Keratinocyte (primary cell): Measurements from ENCODE around the gene NRXN2.

ENCODE experiments used
- EZH2 ChIP-seq: IDR thresholded peaks from one replicate; pipeline ENCODE4 v1.6.1; 2012; ENCODE audit warnings: inconsistent platforms, mild to moderate bottlenecking, low read length, moderate library complexity
- TF ChIP-seq, protein P1 (sequence below), 3 experiments: IDR thresholded peaks in 1 of 3; conservative IDR thresholded peaks in 1 of 3; optimal IDR thresholded peaks in 1 of 3; 2 replicates in 2 of 3; 3 replicates in 1 of 3; pipeline versions ENCODE3 to v1.5.1; 2011; ENCODE audit warnings: low read length in 3 of 3, mild to moderate bottlenecking in 3 of 3, moderate library complexity in 2 of 3, control low read depth in 1 of 3, inconsistent platforms in 1 of 3; ENCODE audit not compliant: insufficient read depth in 2 of 3; ENCODE audit errors: extremely low read depth in 1 of 3

DNA sequence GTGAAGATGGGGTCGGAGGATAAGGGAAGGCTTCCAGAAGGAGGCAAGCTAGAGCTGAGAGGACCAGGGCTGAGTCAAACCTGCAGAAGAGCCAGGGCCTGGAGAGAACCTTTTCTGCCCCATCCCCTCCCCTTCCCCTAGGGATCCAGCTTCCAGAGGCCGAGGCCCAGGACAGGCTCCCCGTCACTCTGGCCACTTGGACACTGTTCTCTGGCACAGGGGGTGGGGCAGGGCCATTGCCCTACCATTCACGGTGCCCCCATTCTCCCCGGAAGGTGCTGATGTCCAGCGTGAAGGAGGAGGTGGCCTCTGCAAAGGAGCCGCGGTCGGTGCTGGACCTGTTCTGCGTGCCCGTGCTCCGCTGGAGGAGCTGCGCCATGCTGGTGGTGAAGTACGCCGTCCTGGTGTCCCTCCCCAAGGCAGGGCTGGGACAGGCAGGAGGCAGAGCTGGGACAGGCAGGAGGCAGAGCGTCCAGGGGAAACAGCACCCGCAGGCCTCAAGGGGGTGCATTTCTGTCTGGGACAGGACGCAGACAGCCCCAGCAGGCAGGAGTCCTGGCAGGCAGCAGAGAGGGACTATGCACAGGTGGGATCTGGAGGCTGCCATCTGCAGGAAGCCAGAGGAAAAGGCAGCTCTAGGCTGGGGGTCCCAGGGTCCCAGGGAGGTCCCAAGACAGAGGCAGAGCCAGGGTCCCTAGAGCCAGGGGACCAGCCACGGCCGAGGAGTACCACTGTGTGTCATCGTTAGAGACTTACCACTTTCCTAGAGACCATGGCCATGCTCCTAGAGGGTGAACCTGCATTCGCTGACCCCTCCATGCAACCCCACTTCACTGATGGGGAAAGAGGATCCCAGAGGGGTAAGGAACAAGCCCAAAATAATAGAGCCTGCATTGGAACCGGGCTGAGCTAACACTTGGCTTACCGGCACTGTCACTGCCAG, 157.8 kb downstream of the NRXN2 start:
- TF ChIP-seq, protein P1, sequence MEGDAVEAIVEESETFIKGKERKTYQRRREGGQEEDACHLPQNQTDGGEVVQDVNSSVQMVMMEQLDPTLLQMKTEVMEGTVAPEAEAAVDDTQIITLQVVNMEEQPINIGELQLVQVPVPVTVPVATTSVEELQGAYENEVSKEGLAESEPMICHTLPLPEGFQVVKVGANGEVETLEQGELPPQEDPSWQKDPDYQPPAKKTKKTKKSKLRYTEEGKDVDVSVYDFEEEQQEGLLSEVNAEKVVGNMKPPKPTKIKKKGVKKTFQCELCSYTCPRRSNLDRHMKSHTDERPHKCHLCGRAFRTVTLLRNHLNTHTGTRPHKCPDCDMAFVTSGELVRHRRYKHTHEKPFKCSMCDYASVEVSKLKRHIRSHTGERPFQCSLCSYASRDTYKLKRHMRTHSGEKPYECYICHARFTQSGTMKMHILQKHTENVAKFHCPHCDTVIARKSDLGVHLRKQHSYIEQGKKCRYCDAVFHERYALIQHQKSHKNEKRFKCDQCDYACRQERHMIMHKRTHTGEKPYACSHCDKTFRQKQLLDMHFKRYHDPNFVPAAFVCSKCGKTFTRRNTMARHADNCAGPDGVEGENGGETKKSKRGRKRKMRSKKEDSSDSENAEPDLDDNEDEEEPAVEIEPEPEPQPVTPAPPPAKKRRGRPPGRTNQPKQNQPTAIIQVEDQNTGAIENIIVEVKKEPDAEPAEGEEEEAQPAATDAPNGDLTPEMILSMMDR (optimal IDR thresholded peaks at IDR 0.05 in 1 of 3, IDR thresholded peaks at IDR 0.05 in 1 of 3, conservative IDR thresholded peaks at IDR 0.05 in 1 of 3; ENCODE audit: extremely low read depth in 1 of 3, insufficient read depth in 2 of 3, low read length in 3 of 3), result no peak
- no peak for TF ChIP-seq EZH2
